ENCODE results near the gene SNX8.
A peak's percentile ranks its signal among the peaks of the same experiment; 100 is the strongest.
"Not testable (repeated sequence)": the region's sequence is repeated elsewhere in the genome, so short reads cannot be mapped to it uniquely, and the experiment has no call there.

The SNX8 gene

GRCh38 chr7:2326951-2327350 is 12.7 kb upstream of the SNX8 start:
- DNase-seq, result no peak

- no peak for DNase-seq
Measured at GRCh38 chr7:2325162-2325561, 10.9 kb upstream of the SNX8 start.

GRCh38 chr7:2321020-2321419 is 6.8 kb upstream of the SNX8 start:
- peak in 1 of 2 experiments; percentile 9 for DNase-seq

- no peak for DNase-seq
Measured at GRCh38 chr7:2317556-2318293, 3.5 kb upstream of the SNX8 start.

- no peak for DNase-seq
Measured at GRCh38 chr7:2316578-2316977, 2.3 kb upstream of the SNX8 start.

GRCh38 chr7:2315787-2316186 is 1.5 kb upstream of the SNX8 start:
- no peak for DNase-seq

- DNase-seq, result not testable (repeated sequence)
Measured at GRCh38 chr7:2314956-2315530, 802 bp upstream of the SNX8 start.

GRCh38 chr7:2313450-2314208 is 612 bp downstream of the SNX8 start:
- no peak for DNase-seq

- DNase-seq, result no peak
Measured at GRCh38 chr7:2312267-2312929, 1.8 kb downstream of the SNX8 start.

- no peak for DNase-seq
Measured at GRCh38 chr7:2309889-2310331, 4.3 kb downstream of the SNX8 start.

- no peak for DNase-seq
Measured at GRCh38 chr7:2307690-2308107, 6.5 kb downstream of the SNX8 start.

GRCh38 chr7:2306688-2307087 is 7.6 kb downstream of the SNX8 start:
- no peak for DNase-seq

GRCh38 chr7:2305258-2305657 is 9.0 kb downstream of the SNX8 start:
- not testable (repeated sequence) for DNase-seq

- not testable (repeated sequence) for DNase-seq
Measured at GRCh38 chr7:2303520-2303919, 10.7 kb downstream of the SNX8 start.

GRCh38 chr7:2302743-2303397 is 11.4 kb downstream of the SNX8 start:
- DNase-seq, result not testable (repeated sequence)

- no peak for DNase-seq
Measured at GRCh38 chr7:2301511-2301863, 12.8 kb downstream of the SNX8 start.

- no peak for DNase-seq
Measured at GRCh38 chr7:2299870-2300512, 14.2 kb downstream of the SNX8 start.

- DNase-seq, result no peak
Measured at GRCh38 chr7:2299131-2299829, 15.0 kb downstream of the SNX8 start.

- no peak for DNase-seq
Measured at GRCh38 chr7:2296832-2297231, 17.4 kb downstream of the SNX8 start.

GRCh38 chr7:2295936-2296620 is 18.2 kb downstream of the SNX8 start:
- DNase-seq, result no peak

- DNase-seq, result no peak
Measured at GRCh38 chr7:2290877-2291276, 23.4 kb downstream of the SNX8 start.
